GM21737 (cell line): ENCODE measurements around the gene CA9.
A peak's percentile ranks its signal among the peaks of the same experiment; 100 is the strongest.

Experiments
- ATAC-seq: cut with Tn5 transposase; IDR thresholded peaks from one replicate; pipeline ENCODE4 v1.9.1; 2021; ENCODE audit warnings: mild to moderate bottlenecking, moderate library complexity; ENCODE audit not compliant: unreplicated experiment

Gene CA9

DNA sequence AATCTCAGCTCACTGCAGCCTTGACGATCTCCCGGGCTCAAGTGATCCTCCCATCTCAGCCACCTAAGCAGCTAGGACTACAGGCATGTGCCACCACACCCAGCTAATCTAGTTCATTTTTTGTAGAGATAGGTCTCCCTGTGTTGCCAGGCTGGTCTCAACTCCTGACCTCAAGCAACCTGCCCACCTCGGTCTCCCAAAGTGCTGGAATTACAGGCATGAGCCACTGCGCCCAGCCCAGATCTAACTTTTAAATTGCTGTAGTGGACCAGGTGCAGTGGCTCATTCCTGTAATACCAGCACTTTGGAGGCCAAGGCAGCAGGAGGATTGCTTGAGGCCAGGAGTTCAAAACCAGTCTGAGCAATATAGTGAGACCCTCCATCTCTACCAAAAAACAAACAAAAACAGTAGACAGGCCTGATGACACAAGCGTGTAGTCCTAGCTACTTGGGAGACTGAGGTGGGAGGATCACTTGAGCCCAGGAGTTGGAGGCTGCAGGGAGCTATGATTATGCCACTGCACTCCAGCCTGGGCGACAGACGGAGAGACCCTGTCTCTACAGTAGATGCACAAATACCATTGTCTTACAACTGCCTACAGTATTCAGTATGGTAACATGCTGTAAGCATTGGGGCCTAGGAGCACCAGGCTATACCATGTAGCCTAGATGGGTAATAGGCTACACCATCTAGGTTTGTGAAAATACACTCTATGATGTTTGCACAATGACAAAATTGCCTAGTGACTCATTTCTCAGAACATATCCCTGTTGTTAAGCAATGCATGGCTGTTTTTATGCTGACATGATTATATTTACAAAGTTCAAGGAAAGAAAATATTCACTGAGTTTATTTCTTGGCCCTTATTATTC lies 21.5 kb upstream of the CA9 start:
- ATAC-seq, result no peak

DNA sequence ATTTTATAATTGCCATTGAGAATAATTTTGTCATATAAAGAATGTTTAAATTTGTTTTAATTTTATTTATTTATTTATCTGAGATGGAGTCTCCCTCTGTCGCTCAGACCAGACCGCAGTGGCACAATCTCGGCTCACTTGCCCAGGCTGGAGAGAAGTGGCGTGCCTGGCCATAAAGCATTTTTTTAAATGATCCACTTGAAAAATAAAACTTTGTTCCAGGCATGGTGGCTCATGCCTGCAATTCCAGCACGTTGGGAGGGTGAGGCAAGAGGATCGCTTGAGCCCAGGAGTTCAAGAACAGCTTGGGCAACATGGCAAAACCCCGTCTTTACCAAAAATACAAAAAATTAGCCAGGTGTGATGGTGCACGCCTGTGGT lies 20.9 kb upstream of the CA9 start:
- ATAC-seq, result no peak

DNA sequence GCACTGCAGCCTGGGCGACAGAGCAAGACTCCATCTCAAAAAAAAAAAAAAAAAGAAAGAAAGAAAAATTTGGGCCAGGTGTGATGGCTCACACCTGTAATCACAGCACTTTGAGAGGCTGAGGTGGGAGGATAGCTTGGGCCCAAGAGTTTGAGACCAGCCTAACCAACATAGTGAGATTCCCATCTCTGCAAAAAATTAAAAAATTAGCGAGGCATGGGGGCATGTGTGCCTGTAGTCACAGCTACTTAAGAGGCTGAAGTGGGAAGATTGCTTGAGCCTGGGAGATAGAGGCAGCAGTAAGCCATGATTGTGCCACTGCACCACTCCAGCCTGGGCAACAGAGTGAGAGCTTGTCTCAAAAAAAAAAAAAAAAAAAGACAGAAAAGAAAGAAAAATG lies 20.1 kb upstream of the CA9 start:
- no peak for ATAC-seq

DNA sequence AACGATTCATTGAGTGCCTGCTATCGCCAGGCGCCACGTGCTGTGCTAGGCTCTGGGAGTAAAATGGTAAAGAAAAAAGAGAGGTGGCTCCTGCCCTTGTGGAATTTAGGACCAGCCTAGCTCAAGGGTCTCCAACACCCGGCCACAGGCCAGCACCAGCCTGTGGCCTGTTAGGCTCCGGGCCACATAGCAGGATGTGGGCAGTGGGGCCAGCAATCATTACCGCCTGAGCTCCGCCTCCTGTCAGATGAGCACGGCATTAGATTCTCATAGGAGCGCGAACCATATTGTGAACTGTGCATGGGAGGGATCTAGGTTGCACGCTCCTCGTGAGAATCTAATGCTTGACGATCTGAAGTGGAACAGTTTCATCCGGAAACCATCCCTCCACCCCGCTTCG lies 17.4 kb upstream of the CA9 start:
- ATAC-seq, result no peak

DNA sequence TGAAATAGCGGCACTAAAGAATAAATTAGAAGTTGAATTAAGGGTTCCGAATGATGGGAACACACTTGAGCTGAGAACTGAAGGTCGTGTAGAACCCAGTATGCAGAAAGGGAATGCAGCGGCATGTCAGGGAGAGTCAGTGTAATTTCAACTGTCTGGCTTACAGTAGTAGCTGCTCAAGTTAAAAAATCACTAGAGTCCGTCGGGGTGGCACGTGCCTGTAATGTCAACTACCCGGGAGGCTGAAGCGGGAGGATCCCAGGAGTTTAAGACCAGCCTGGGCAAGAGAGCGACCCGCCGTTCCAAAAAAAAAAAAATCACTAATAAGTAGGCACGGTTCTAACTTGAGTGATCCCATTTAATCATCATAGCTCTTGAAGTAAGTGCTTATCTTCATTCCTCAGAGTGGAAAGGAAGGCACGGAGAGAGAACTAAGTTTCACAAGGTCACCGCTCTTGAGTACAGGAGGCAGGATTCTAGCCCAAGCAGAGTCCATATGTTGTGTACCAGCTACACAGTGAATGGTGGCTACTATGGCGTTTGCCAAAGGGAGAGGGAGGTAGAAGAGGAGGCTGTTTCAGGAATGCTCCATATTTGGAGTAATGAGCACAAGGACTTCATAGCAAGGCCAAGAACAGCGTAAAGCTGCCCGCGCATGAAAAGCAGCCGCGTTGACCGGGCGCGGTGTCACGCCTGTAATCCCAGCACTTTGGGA lies 16.7 kb upstream of the CA9 start:
- no peak for ATAC-seq

DNA sequence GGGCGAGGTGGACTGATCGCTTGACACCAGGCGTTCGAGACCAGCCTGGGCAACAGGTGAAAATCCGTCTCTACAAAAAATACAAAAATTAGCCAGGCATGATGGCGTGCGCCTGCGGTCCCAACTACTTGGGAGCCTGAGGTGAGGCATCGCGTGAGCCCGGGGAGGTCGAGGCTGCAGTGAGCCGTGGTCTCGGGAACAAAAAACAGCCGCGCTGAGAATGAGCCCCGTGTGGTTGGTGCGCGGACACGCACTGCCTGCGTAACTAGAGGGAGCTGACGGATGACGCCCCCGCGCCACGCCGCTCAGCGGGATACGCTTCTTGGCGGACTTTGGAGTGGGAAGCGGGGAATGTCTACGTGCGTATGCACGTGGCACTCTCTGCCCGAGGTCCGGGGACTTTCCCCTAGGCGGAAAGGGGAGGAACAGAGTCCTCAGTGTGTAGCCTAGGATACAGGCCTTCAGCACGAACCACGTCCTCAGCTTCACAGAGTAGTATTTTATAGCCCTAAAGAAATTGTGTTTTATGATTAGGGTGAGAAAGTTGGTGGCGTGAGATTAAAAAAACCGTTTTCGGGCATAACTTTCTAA lies 16.1 kb upstream of the CA9 start, which contains the start of gene RMRP:
RMRP (minus strand) TSS at position 474 of the 591 bp plus-strand sequence.
- peak; percentile 80 for ATAC-seq

DNA sequence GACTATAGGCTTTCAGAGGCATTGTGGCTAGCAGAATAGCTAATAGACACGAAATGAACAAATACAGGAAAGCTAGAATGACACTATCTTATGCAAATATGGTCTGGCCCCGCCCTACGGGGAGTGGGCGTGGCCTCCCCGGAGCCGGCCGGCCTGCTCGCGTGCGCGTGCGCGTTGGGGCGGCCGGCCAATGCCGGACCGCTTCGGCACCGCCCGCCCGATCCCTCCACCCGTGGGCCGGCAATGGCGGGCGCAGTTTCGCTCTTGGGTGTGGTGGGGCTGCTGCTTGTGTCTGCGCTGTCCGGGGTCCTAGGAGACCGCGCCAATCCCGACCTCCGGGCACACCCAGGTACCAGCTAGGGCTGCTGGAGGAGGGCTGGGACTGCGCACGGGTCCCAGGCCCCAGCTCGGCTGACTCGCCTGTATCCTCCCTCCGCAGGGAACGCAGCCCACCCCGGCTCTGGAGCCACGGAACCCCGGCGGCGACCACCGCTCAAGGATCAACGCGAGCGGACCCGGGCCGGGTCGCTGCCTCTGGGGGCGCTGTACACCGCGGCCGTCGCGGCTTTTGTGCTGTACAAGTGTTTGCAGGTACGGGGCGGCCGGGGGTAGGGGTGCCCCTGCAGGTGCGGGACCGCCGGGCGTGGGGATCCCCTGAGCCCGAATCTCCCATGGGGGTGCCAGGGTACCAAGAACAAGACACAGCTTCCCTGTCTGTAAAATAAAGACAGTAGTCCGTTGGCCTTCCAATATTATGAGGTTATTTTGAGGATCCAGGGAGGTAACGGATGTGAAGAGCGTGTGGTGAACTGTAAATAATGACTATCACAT lies 15.4 kb upstream of the CA9 start, which contains the start of gene CCDC107:
CCDC107 (plus strand) TSS at position 156 of the 831 bp plus-strand sequence; CDS start at position 244, 88 bp downstream.
- peak; percentile 52 for ATAC-seq

DNA sequence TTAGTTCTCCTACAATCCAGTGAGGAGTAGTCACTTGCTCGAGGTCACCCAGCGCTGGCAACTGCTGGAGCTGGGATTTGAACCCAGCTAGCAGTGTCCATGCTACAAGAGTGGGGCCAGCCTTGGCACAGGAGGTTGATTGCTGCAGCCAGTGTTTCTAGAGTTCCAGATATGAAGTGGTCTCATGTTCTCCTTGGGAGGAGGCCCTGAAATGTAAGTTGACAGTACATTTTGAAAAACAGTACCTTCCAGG lies 14.8 kb upstream of the CA9 start:
- no peak for ATAC-seq

DNA sequence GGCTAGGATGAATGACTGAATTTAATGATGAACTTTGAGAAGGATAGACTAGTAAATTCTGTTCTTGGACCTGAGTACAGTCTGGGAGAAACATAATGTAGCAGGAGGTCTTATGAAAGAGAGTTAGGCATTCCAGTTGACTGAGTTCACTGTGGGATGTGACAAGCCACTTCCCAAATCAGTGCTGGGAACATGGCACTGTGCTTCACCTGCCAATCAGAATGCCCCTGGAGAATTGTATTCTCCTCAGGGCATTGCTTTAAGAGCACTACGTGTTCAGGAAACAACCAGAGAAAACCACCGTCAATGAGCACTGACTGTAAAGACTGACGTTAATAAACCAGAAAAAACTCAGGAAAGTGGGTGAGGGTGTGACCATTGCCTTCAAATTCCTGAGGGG lies 14.4 kb upstream of the CA9 start:
- ATAC-seq, result no peak

DNA sequence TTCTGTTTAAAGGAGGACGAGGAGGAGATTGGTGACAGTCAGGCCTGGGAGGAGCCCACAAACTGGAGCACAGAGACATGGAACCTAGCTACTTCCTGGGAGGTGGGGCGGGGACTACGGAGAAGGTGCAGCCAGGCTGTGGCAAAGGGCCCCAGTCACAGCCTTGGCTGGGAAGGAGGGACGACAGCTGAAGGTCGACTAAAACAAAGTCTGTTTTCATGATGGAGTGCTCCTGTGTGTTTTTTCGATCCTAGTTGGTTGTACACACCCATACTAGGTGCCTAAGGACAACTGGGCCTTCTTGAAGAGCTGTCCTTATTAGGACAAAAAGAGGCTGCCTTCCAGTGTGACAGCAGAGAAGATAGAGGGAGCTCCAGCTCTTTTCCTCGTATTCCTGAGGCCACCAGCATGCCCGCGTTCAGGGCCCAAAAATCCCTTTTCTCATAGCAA lies 12.7 kb upstream of the CA9 start:
- ATAC-seq, result no peak

DNA sequence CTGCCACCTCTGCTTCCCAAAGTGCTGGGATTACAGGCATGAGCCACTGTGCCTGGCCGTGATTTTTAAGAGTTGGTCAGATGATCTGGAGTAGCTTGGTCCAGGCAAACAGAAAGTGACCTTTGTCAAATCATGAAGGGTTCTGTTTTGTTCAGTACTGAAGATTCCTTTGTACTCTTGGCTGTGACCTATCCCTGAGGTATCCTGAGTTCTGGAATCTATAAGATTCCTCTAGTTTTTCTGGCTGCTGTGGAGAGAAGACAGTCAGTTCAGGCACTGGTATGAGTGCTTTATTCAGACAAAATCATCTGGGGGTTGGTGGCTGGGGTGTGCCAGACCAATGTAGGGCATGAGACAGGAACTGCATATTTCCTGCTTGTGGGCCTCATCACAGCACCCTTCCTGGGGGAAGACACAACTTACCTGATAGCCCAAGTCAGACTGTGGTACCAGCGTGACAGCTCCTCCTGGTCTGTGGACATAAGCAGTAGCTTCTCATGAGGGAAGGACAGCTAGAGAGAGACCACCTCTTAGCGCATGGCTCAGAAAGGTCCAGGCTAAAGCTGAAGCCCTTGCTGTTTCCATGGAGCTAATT lies 11.9 kb upstream of the CA9 start:
- ATAC-seq, result no peak

DNA sequence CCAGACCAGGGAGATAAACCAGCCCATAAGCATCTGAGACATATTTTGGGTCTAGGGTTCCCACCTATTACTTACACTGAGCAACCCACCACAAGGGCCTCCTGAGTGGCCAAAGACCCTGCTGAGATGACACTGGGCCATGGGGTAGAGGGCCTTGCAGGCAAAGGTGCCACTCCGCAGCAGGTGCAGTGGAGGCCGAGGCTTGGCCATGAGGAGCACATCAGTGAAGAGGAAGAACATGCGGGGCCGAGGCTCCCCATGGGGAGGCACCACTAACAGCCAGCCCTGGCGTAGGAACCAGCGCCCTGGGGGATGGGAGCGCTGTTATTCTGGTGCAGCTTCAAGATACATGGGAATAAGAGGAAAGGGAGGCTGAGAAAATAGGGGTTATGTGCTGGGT lies 11.3 kb upstream of the CA9 start:
- ATAC-seq, result no peak

DNA sequence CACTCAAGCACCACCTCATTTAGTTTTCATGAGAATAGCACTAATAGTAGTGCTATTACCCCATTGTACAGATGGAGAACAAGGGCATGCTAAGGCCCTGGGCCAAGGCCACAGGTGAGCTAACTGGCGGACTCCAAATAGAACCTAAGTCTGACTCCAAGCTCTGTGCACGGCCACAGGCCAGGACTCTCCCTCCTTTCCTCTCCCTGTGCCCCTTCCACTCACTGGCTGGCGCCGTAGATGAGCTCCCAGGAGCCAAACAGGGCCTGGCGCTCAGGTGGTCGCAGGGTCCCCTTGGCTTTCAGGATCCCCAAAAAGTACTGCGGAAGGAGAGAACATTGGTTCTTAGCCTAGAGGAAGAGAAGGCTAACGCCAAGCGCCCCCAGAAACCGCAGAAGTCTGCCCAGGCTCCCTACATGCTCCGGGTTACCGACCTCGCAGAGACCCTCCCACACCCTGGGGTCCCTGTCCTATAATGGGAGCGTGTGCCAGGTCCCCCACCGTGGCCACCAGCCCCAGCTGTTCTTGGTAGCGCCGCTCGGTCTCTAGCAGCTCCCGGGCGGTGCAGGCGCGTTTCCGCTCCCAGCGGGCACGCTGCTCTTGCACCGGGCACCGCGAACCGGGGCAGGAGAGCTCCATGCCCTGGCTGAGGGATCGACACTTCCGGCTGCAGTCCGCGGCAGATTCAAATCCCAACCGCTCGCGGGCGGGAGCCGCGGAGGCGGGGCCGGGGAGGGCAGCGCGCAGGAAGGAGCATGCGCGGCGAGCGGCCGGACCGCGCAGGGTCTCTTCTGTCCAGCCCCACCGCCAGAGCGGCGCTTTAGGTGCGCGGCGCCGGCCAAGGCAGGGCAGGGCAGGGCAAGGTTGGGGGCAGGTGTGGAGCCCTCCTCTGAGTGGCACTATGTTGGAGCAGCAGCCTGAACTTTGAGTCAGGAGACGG lies 8.9 kb upstream of the CA9 start, which contains the start of gene ARHGEF39:
ARHGEF39 (minus strand) TSS at position 665 of the 940 bp plus-strand sequence; CDS start at position 639, 26 bp downstream.
- ATAC-seq, result peak; percentile 73

DNA sequence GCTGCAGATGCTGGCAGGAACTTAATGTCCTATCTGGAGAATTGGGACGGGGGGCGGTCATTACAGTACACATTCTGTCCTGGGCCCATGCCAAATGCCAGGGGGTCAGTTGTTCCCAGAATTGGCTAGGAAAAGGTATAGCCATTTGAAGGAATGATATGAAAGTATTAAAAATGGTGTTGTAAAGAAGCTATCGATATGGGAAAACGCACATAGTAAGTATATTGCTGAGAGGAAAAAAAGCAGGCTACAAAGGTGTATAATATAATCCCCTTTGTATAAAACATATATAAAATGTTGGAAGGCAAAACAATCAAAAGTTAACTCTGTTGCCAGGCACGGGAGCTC lies 8.3 kb upstream of the CA9 start:
- ATAC-seq, result no peak

DNA sequence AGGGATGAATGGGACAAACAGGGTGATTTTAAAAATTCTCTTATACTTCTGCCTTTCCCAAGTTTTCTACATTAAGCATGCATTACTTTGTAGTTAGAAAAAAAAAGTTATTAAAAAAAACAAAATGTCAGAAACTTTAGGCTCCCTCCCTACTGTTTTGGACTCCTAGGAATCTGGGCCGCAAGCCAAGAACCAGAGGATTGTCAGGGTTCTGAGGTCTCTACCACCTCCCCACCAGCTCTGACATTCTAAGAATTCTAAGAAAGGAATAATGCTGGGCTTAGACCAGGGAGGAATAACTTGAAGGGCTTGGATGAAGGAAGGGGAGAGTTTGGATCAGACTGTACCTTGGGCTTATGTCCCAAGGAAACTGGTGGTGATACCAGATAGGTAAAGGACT lies 7.7 kb upstream of the CA9 start:
- no peak for ATAC-seq

DNA sequence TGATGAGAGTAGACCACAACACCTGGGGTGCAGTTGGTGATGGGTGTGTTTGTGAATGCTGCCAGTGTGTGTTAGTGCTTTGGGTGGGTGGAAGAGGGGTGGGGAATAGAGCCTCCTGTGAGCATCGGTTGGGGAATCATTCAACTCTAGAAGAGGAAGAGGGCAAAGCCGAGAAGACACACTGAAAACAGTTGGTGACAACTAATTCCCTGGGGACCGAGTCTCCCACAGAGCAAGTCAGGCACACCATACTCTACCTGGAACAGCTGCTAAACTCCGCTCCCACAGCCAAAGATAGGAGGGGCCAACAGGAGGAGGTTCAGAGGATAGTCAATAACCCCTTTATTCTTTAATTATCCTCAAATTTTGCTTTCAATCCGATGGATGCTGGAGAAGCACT lies 7.2 kb upstream of the CA9 start:
- no peak for ATAC-seq

DNA sequence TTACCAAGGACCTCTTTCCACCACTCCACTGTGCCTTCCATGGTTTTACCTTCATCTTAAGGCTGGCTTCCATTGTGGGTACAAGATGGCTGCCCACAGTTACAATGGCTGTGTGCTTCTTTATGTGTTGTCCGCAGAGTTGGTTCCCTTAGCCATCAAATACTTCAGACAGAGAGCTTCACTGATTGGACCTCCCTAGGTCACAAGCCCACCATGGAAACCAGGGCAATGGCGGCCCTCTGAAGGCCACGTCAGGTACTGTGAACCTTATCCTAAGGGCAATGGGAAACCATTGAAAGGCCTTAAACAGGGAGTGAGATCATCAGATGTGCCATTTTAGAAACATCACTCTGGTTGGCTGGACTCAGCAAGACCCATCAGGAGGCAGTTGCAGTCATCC lies 5.8 kb upstream of the CA9 start:
- no peak for ATAC-seq

DNA sequence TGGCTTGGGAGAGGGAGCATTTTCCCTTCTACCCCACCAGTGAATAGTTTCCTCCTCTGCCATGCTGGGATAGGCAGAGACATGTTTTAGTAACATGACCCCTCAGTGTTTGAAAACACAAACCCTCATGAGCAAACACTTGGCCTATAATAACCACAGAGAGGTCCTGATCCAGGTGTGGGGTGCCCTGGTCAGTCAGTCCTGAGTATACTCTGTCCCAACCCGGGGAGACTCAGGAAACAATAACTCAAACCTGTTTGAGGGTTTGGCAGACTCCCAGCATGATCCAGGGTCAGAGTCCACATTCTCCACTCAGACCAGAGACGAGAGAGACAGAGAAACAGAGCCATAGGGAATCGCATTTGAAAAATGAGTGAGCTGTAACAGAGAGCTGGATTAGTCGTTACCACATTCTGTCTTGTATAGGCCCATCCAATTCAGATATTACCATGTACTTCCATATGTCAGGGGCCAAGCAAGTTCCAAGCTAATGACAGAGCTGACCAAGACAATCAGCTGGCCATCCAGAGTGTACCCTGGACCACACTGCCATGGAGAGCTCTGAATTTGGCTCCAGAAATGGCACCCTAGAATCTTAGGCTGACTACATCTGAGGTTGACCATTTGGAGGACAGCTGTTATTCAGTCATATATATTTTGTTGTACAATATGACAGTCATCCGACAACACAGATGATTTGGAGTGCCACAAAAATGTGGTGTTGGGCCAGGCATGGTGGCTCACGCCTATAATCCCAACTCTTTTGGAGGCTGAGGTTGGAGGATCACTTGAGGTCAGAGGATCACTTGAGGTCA lies 4.2 kb upstream of the CA9 start:
- no peak for ATAC-seq

DNA sequence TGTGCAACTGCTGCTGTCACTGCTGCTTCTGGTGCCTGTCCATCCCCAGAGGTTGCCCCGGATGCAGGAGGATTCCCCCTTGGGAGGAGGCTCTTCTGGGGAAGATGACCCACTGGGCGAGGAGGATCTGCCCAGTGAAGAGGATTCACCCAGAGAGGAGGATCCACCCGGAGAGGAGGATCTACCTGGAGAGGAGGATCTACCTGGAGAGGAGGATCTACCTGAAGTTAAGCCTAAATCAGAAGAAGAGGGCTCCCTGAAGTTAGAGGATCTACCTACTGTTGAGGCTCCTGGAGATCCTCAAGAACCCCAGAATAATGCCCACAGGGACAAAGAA lies 265 bp downstream of the CA9 start:
- ATAC-seq, result no peak
